ENCODE data around the gene CPE. TPM values are rescaled to one million over a fixed set of nuclear protein-coding genes. Genes with fewer than 3 reads are reported as not detected.

The CPE gene
- total RNA-seq, 1 donor from 2014 or later, result 151 TPM

DNA sequence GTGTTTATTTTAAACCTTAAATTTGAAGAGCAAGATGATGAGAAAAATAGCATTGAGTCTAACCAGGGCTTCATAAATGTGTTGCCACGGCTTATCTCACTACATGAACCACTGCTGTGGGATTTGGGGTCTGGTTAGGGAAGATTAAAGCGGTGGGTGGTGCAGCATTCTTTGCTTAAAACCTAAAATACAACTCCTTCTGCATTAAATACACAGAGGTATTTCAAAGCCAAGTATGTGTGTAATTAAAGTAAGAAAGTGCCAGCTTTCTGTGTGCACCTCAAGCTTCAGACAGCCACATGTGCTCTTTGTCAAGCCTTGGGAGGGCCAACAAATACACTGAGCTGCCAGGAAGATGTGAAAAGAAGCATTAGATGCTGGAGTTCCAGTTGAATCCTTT is 128.0 kb downstream of the CPE start:
- DNase-seq (ENCODE audit: low spot score), result peak; percentile 83

DNA sequence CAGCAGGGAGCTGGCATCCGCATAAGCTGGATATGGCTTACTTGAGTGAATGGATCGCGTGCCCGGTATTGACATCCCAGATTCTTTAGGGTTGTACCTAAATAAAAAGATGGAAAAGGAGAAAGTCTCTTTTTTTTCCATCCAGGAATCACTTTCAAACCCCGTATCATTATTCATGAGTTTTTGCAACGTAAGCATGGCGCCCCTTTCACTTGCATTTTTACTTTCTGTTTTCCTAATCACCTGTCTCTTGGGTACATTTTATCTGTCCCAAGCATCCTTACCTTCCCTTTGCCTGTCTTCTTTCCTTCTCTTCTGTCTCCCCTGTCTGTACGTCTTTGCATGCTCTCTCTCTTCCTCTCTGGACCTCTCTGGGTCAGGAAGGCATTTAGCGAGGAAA is 128.6 kb downstream of the CPE start:
- no peak for DNase-seq (ENCODE audit: low spot score)

DNA sequence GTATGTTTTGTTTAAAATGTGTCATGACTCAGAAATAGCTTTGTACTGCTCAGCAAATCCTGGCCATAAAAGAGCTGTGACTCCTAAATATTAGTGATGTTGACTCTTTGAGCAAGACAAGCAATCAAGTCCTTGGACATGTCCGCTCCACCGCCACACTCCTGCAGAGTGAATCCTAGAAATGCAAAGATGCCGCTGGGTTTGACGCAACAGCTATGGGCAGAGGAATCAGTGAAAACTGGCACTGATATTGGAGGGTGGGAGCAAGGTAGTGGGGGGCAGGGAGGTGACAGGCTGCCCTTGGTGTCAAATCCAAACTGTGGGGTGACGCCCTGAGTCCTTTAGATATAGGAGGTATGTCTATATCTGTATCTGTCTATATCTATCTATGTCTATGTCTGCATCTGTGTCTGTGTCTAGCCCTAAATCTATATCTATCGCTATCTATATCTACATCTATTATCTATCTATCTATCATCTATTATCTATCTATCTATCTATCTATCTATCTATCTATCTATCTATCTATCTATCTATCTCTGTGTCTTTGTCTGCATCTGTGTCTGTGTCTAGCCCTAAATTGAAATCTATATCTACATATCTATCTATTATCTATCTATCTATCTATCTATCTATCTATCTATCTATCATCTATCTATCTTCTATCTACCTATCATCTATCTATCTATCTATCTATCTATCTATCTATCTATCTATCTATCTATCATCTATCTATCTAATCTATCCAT is 129.7 kb downstream of the CPE start:
- no peak for DNase-seq (ENCODE audit: low spot score)

DNA sequence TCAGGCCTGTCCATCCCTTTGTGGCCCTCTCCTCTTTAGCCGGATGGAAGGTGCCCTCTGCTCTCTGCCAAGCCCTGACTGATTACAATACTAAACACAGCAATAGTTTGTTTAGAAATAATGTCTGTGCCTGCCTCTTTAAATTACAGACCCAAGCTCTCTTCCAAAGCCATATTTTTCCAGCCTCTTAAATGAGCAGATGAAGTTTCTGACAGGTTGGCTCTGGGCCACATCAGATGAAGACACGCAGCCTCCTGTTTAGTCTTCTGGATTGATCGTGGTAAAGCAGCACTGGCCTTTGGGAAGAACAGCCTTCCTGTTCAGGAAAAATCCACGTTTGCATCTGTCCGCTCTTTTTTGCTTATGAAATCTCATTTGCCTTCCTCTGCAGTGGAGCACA is 133.6 kb downstream of the CPE start:
- peak; percentile 50 for DNase-seq (ENCODE audit: low spot score)

DNA sequence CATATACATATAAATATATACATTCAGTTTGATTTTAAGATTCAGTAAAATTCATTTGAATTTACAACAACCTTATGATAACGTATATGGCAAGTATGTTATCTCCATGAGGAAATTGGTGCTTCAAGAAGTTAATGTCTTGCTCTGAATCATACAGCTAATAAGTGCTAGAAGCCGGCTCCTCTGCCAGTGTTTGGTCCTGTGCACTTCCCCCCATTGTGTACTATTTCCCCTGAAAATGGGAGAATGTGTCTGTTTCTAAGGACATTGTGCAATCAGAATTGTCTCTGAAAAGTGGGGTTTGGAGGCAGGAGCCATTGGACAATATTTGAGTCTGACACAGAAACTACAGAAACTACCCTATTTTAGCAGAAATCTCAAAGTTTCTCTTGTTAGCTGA is 135.9 kb downstream of the CPE start:
- no peak for DNase-seq (ENCODE audit: low spot score)

DNA sequence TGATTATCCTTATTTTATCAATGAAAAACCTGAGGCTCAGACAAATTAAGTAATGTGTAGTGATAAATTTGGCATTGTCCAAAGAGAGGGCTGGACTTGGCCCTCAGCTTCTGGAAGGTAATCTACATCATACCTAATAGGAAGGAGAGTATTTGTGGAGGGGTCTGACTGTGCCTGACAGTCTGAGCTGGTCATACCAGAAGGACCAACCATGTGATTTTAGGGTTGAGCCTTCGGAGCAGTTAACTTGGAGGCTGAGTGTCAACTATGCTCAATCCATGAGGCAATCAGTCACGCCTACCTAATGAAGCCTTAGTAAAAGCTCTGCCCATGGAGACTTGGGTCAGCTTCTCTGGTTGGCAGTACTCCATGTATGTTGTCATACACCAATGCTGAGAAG is 136.4 kb downstream of the CPE start:
- no peak for DNase-seq (ENCODE audit: low spot score)

DNA sequence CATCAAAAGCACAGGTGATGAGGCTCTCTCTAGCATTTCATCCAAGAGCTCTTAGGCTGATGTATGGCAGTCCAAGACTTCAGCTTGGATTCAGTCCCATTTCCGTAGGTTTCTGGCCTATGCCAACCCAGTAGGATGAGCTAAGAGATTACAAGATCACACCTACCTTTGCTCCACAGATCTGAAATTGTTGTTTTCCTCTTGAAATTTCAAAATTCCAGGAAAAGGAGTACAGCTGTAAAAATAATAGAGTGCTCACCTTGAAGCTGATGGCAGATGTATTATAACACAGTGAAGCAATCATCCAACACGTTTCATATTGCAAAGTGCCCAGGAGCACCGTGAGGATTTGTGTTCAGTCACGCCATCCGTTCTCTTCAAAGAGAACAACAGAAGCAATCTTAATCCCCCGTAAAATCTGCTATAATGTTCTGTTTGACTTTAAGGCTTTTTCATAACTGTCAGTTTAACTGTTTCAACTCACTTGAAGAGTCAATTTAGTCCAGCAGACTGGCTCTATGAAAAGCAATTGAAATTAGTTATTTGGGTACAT is 137.5 kb downstream of the CPE start:
- no peak for DNase-seq (ENCODE audit: low spot score)

DNA sequence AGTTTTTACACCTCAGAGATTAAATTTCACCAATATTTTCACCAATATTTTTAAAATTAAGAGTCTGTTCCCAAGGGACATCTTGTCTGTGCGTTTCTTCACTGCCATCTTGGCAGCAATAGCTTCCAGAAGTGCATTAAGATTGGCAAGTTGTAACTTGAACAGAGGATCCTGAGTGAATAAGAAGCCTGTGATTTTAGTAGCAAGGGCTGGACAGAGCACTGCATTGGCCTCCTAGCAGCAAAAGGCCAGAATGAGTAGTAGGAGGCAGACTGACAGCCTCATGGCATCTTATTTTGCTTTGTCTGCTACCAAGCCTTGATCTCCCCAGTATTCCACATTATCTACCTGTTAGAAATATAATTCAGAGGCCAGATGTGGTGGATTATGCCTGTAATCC is 138.4 kb downstream of the CPE start:
- no peak for DNase-seq (ENCODE audit: low spot score)

DNA sequence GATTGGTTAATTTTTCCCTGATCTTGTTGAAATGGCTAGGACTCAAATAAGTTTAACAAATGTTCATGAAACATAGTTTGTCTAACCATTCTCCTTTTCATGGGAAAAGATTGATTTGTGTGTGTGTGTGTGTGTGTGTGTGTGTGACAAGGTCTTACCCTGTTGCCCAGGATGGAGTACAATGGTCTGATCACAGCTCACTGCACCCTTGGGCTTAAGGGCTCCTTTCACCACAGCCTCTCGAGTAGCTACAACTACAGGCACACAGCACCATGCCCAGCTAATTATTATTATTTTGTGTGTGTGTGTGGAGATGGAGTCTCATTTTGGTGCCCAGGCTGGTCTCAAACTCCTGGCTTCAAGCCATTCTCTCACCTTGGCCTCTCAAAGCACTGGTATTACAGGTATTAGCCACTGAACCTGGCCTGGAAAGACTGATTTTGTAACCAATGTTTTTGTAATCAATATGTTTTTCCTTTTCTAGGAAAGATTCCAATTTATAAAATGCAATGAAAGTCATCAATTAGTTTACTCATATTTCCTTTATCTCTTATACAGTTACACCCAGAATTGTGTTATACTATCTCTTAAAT is 139.3 kb downstream of the CPE start:
- DNase-seq (ENCODE audit: low spot score), result no peak

DNA sequence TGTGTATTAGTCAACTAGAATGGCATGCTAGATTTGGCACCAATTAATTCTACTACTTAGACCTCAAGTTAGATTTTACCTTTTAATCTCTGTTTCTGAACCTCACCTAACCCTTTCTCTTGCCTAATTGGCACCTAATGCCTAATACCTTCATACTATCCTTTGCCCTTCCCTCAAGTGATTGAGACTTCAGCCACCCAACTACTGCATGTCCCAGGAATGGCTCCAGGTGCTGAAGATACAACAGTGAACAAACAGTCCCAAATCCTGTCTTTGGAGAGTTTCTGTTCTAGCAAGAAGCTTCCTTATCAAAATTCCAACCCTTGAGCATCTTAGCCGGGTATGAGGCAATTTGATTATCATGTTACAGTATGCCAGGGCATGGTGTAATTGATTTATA is 139.9 kb downstream of the CPE start:
- no peak for DNase-seq (ENCODE audit: low spot score)

DNA sequence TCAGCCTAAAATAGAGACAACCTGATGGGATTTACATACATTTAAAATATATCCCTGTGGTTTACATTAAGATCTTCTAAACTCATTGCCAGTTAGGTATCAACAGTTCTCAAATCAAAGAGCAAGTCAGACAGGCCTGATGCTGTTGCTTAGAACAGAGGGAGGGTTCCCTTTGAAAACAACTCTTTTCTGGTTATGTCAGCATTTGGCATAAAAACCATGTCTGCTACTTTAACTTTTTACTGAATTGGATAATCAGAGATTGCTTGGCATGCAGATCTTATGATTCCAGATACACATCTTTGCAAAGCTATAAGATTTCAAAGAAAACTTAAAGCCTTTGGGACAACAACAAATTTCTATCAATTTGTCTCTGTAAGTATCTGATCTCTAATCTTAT is 140.8 kb downstream of the CPE start:
- peak; percentile 85 for DNase-seq (ENCODE audit: low spot score)

DNA sequence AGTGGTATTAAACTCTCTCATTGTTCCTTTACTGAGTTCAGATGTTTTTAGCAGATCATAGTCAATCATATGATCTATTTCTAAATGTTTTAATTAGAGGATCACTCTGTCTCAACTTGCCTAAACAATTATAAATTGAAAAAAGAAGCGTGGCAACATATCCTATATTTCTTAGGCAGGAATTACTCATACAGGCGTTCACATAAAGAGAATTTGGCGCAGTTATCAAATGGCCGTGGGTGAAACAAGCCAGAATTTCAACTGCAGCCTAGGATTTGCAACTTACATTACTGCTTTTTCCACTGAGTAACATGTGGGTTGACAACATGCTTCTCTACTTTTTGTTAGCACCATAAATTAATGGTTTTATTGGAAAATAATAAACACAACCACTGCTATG is 141.3 kb downstream of the CPE start:
- DNase-seq (ENCODE audit: low spot score), result peak; percentile 82

DNA sequence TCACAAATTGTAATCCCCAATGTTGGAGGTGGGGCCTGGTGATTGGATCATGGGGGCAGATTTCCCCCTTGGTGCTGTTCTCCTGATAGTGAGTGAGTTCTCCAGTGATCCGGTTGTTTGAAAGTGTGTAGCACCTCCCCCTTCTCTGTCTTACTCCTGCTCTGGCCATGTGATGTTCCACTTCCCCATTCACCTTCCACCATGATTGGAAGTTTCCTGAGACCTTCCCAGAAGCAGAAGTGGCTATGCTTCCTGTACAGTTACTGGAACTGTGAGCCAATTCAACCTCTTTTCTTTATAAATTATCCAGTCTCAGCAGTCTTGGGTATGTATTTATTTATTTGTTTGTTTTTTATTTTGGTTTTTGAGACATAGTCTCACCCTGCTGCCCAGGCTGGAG is 143.2 kb downstream of the CPE start:
- no peak for DNase-seq (ENCODE audit: low spot score)

DNA sequence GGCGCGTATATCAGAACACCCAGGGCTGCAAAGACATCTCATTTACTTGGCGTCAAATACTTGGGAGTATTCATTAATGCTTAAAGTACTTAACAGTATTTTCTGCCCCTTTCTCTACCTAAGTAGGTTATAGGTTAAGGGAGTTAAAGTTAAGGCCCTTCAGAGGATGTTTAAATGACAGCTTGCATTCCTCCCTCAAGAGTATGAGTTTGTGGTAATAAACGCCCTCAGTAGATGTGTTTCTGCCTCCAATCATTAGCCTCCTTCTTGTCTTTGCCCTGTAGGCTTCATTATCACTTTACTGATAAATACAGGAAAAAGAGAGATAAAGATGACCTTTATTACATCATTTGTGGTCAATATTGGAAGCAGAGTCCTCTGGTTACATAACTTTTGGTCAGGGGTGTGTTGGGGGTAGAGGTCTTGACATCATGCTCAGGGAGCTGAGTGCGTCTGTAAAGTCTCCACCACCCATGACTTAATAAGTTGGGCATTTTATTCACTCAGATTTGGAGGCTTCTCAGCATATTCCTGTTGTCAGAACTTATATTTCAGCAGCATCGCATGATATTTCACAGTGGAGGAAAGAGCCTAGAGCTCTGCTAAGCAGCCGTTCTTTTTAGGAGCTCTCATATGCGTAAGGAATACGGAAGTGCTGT is 145.9 kb downstream of the CPE start:
- DNase-seq (ENCODE audit: low spot score), result peak; percentile 74

DNA sequence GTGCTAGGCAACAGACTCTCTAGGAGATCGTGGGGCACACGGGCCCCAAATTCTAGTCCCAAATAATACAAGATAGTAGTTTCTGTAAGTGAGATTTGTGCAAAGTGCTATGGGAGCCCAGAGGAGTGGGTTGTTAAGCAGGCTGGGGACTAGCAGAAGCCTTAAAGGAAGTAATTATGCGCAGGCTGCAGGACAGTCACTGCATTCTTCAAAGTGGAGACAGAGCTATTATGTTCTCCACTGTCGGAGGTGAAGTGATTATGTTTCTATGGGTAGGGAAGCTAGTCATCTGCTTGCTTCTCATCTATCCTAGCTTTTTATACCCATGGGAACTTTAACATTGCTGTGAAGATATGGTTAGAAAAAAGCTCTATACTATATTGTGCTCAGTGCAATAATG is 154.2 kb downstream of the CPE start:
- DNase-seq (ENCODE audit: low spot score), result no peak

DNA sequence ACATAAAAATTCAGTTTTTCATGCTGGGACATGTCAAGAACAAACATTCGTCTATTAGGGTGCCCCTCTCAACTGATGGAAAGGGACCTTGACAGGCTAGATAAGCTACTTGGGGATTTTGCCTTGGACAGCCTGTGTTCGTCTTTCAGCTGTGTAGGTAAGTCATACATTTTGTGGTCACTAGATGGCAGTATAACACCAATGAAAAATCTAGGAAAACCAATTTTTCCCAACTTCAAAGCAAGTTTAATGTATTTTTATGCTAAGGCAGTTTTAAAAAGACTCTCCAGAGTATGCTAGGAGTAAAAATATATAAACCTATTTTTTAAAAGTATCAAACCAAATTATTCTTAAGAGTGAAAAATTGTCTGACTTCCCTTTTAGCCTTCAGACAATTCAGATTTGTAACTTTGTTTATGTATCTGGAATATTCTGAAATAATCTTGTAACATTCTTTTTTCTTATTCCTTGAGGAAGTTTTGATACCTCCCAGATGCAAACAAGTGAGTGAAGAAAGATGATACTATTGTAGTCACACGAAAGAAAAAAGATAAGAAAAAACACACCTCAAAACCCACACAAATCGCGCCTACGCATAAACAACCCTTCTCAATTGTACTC is 158.3 kb downstream of the CPE start:
- DNase-seq (ENCODE audit: low spot score), result peak; percentile 68

DNA sequence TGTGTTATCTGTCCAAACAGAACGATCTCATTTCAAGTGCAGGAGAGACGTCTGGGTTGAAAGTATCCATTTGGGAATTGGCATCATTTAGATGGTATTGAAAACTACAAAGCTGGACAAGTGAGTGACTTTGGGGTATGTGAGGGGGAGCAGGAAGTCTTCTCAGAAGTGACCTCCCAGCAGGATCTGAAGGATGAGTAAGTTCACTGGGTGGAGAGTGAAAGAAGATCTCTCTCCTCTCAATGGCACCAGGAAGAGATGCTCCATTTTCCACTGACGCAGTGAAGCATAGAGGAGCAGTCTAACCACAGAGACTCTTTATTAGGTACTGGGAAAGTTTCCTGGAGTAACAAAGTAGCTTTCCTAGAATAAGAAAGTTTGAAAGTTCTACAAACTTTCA is 161.0 kb downstream of the CPE start:
- no peak for DNase-seq (ENCODE audit: low spot score)

DNA sequence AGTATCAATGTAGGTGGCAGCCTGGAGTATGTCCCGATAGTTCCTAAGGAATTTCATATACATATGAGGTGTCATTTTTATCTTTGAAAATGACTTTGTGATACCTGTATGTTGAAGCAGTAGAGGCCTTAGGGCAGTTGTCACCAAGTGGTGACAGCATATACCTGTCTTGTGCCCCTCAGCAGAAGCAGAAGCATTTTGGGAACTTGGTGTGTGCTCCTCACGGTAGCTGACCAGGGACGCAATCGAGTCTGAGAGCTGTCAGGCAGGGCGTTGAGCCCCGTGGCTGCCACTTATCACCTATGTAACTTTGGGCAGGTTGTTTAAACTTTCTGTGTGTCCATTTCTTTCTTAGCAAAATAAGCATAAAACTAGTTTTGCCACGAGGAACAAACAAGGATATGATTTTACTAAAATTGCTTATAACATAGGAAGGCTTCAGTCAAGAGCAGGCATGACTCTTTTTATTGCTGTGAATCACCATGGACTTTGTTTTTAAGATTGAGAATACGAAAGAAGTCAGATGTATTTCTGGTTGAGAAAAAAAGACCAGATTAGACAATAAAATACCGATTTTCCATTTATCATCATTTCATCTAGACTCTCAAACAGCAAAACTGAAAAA is 161.5 kb downstream of the CPE start:
- DNase-seq (ENCODE audit: low spot score), result no peak

DNA sequence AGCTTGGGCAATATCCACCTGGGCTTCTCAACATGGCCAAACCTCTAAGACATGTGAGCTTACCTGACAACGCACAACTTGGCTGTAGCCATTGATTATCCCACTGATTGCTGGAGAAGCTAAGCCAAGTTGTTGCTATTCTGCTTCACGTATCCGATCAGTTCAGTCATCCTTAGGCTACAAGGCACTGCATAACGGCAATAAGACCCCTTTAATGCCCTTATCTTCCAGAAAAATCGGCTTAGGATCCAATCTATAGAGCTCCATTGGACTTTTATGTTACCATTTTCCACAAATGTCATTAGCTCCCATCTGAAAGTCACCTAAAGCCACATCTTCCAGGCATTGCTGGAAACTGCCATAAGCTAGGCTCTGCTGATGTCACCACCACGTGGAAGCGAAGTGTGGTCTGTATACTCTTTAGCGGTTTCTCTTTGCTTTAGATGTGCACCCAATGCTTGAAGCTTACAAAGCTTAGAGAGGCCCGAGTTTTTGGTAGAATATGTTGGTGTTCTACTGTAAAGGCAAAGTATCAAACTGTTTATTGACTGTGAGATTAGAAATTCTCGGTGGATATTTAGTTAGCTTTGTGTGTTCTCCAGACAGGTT is 163.1 kb downstream of the CPE start:
- DNase-seq (ENCODE audit: low spot score), result no peak

DNA sequence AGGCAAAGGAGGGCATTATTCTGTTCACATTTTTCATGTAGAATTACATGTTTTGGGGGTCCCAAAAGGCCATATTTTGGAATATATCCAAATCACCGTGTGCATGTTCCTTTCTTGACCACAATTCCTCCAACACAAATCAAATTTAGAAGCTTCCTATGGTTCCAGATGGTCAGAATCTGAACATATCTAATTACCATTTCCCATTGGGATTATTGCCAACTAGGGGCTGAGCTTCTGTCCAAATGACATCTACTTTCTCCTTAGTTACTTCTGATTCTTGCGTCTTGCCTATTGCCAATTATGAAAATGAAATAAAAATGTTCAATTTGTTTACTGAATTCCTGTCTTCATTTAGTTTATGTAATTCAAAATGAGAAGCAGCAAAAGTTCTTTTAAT is 163.7 kb downstream of the CPE start:
- no peak for DNase-seq (ENCODE audit: low spot score)

Data from umbilical cord (tissue), 2 donors.